NCI-H510A (cell line): ENCODE results near the gene AQR.

Experiments
- DNase-seq: peaks from one replicate; lab custom pipeline; 2025; lab: John Stamatoyannopoulos, UW

AQR gene

GRCh38 chr15:34879107-34879506 lies 90.4 kb downstream of the AQR start:
- DNase-seq, result no peak

GRCh38 chr15:34876640-34877039 lies 92.9 kb downstream of the AQR start:
- no peak for DNase-seq

- DNase-seq, result no peak
Observed at GRCh38 chr15:34869110-34869509, 100.4 kb downstream of the AQR start.

GRCh38 chr15:34865531-34865930 lies 104.0 kb downstream of the AQR start:
- no peak for DNase-seq

GRCh38 chr15:34861214-34861613 lies 108.3 kb downstream of the AQR start:
- DNase-seq, result no peak

GRCh38 chr15:34855893-34856292 lies 113.6 kb downstream of the AQR start:
- DNase-seq, result no peak

GRCh38 chr15:34855413-34855812 lies 114.1 kb downstream of the AQR start:
- no peak for DNase-seq

- DNase-seq, result no peak
Observed at GRCh38 chr15:34854232-34854631, 115.3 kb downstream of the AQR start.

- DNase-seq, result no peak
Observed at GRCh38 chr15:34853001-34853758, 116.4 kb downstream of the AQR start.

- DNase-seq, result no peak
Observed at GRCh38 chr15:34851751-34852150, 117.8 kb downstream of the AQR start.

GRCh38 chr15:34851007-34851406 lies 118.5 kb downstream of the AQR start:
- DNase-seq, result no peak

- no peak for DNase-seq
Observed at GRCh38 chr15:34850121-34850520, 119.4 kb downstream of the AQR start.

GRCh38 chr15:34849364-34849959 lies 120.1 kb downstream of the AQR start:
- DNase-seq, result no peak

- no peak for DNase-seq
Observed at GRCh38 chr15:34847598-34847997, 121.9 kb downstream of the AQR start.

- no peak for DNase-seq
Observed at GRCh38 chr15:34841262-34841725, 128.2 kb downstream of the AQR start.

- no peak for DNase-seq
Observed at GRCh38 chr15:34838282-34838681, 131.3 kb downstream of the AQR start.

GRCh38 chr15:34837246-34838016 lies 132.1 kb downstream of the AQR start:
- no peak for DNase-seq

GRCh38 chr15:34828145-34828911 lies 141.2 kb downstream of the AQR start:
- no peak for DNase-seq

GRCh38 chr15:34821831-34822230 lies 147.7 kb downstream of the AQR start:
- DNase-seq, result no peak

- no peak for DNase-seq
Observed at GRCh38 chr15:34820110-34820509, 149.4 kb downstream of the AQR start.

GRCh38 chr15:34818526-34818925 lies 151.0 kb downstream of the AQR start:
- DNase-seq, result no peak

GRCh38 chr15:34815836-34816235 lies 153.7 kb downstream of the AQR start:
- DNase-seq, result no peak
